ENCODE measurements around the gene TPGS2.
"Not testable (repeated sequence)": the region's sequence is repeated elsewhere in the genome, so short reads cannot be mapped to it uniquely, and the experiment has no call there.

TPGS2 gene

GRCh38 chr18:36821681-36822080, 7.1 kb downstream of the TPGS2 start:
- no peak for DNase-seq

GRCh38 chr18:36819621-36820020, 9.2 kb downstream of the TPGS2 start:
- no peak for DNase-seq

GRCh38 chr18:36818652-36819051, 10.2 kb downstream of the TPGS2 start:
- no peak for DNase-seq

- no peak for DNase-seq
Measured at GRCh38 chr18:36817039-36817438, 11.8 kb downstream of the TPGS2 start.

GRCh38 chr18:36816096-36816495, 12.7 kb downstream of the TPGS2 start:
- DNase-seq, result not testable (repeated sequence)

- DNase-seq, result no peak
Measured at GRCh38 chr18:36814994-36815393, 13.8 kb downstream of the TPGS2 start.

- DNase-seq, result no peak
Measured at GRCh38 chr18:36813824-36814223, 15.0 kb downstream of the TPGS2 start.

- no peak for DNase-seq
Measured at GRCh38 chr18:36813101-36813775, 15.6 kb downstream of the TPGS2 start.

- no peak for DNase-seq
Measured at GRCh38 chr18:36812678-36813077, 16.1 kb downstream of the TPGS2 start.

- DNase-seq, result no peak
Measured at GRCh38 chr18:36811955-36812354, 16.8 kb downstream of the TPGS2 start.

GRCh38 chr18:36811430-36811829, 17.4 kb downstream of the TPGS2 start:
- no peak for DNase-seq

- DNase-seq, result peak; percentile 70
Measured at GRCh38 chr18:36809590-36810381, 19.0 kb downstream of the TPGS2 start.

GRCh38 chr18:36808681-36809080, 20.1 kb downstream of the TPGS2 start:
- peak; percentile 77 for DNase-seq

GRCh38 chr18:36805105-36805504, 23.7 kb downstream of the TPGS2 start:
- no peak for DNase-seq

GRCh38 chr18:36798738-36799473, 29.9 kb downstream of the TPGS2 start:
- no peak for DNase-seq

- no peak for DNase-seq
Measured at GRCh38 chr18:36792634-36793283, 36.0 kb downstream of the TPGS2 start.

GRCh38 chr18:36786686-36787085, 42.1 kb downstream of the TPGS2 start:
- peak; percentile 64 for DNase-seq

GRCh38 chr18:36783792-36784191, 45.0 kb downstream of the TPGS2 start:
- no peak for DNase-seq

- no peak for DNase-seq
Measured at GRCh38 chr18:36782710-36783109, 46.1 kb downstream of the TPGS2 start.

- DNase-seq, result peak; percentile 16
Measured at GRCh38 chr18:36780748-36781147, 48.1 kb downstream of the TPGS2 start.

- no peak for DNase-seq
Measured at GRCh38 chr18:36777566-36777965, 51.2 kb downstream of the TPGS2 start.

GRCh38 chr18:36776650-36777049, 52.2 kb downstream of the TPGS2 start:
- no peak for DNase-seq

- DNase-seq, result no peak
Measured at GRCh38 chr18:36775396-36775795, 53.4 kb downstream of the TPGS2 start.

Data from HCEC 1CT (cell line).